Nephron progenitor cell (in vitro differentiated cells): ENCODE measurements around the gene TFCP2L1.
A peak's percentile ranks its signal among the peaks of the same experiment; 100 is the strongest.

Experiments used
- DNase-seq: peaks from one replicate; pipeline ENCODE4 v3.0.0; 2021
- H3K27ac Mint-ChIP-seq: 2 replicates; pipeline ENCODE4 v1.8.0; 2021; ENCODE audit warnings: mild to moderate bottlenecking, moderate library complexity, mixed read lengths
- H3K27me3 Mint-ChIP-seq: 2 replicates; pipeline ENCODE4 v1.8.0; 2021; ENCODE audit warnings: mild to moderate bottlenecking, low read depth, mixed read lengths; ENCODE audit not compliant: poor library complexity
- H3K36me3 Mint-ChIP-seq: 2 replicates; pipeline ENCODE4 v1.8.0; 2021; ENCODE audit warnings: low read depth, mixed read lengths
- H3K4me1 Mint-ChIP-seq: 2 replicates; pipeline ENCODE4 v1.8.0; 2021; ENCODE audit warnings: mixed read lengths
- H3K4me3 Mint-ChIP-seq: 2 replicates; pipeline ENCODE4 v1.8.0; 2021; ENCODE audit warnings: mild to moderate bottlenecking, moderate library complexity, mixed read lengths
- H3K9me3 Mint-ChIP-seq: 2 replicates; pipeline ENCODE4 v1.8.0; 2021; ENCODE audit warnings: mild to moderate bottlenecking, moderate library complexity, mixed read lengths
- CTCF ChIP-seq: fragments of 200-600 bp; sonication (generic); IDR thresholded peaks from 2 replicates; pipeline ENCODE4 v1.5.0; 2021; ENCODE audit warnings: antibody characterized with exemption

Gene TFCP2L1

DNA sequence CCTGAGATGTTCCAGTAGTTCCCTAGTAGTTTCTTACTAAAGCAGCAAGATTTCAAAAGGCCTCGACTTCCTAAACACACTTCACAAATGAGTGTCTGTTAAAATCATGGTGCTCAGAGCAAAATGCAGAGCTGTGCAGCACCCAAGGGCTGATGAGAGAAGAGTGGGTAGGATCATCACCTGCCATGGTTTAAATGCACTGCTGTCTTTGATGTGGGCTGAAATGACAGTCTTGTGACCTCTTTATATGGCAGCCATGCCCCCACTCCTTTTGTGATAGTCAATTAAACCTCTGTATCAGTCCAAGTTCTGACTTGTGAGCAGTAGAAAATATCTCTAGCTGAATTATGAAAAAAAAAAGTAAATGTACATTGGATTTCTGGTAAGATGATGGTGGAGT lies 107.1 kb downstream of the TFCP2L1 start:
- no peaks in the 10 kb centered on the region for H3K9me3 Mint-ChIP-seq

GRCh38 chr2:121175326-121175725 lies 109.7 kb downstream of the TFCP2L1 start:
- no peaks in the 10 kb centered on the region for H3K4me1 Mint-ChIP-seq
- peaks cover 20% of the 10 kb centered on the region for H3K9me3 Mint-ChIP-seq
- peaks cover 7% of the 10 kb centered on the region for H3K36me3 Mint-ChIP-seq
- TF ChIP-seq CTCF: no peak
- no peak for DNase-seq
- no peak overlapping the region for H3K27ac Mint-ChIP-seq
- peaks cover 17% of the 10 kb centered on the region for H3K27me3 Mint-ChIP-seq
- no peak overlapping the region for H3K4me3 Mint-ChIP-seq

More for the DNA sequence above, 107.1 kb downstream of the TFCP2L1 start:
- DNase-seq: no peak
- H3K36me3 Mint-ChIP-seq: no peaks in the 10 kb centered on the region
- H3K4me3 Mint-ChIP-seq: no peak overlapping the region
- H3K27me3 Mint-ChIP-seq: peaks cover 22% of the 10 kb centered on the region
- no peak overlapping the region for H3K27ac Mint-ChIP-seq
- no peak for TF ChIP-seq CTCF
- H3K4me1 Mint-ChIP-seq: no peaks in the 10 kb centered on the region

DNA sequence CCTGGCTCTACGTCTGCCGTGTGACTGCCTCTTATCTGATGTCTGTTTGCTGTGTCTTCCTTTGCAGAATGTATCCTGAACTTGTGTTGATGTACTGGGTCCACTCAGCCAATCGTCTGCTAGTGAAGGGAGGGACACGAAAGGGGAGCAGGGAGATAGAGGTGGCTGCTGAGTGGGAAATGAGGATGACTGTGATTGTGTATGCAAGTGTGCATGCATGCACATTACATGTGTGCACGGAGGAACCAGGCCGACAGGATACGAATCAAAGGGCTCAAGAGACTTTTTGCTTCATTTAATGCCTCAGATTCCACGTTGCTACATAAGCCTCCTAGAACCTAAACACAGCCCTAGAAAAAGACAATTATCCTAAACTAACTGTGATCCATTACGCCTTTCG lies 111.2 kb downstream of the TFCP2L1 start:
- DNase-seq: no peak
- Mint-ChIP-seq H3K4me3 (no peak overlapping the region), H3K27ac (peak overlapping the region; percentile 3), H3K4me1 (no peaks in the 10 kb centered on the region), H3K27me3 (peaks cover 13% of the 10 kb centered on the region), H3K9me3 (peaks cover 29% of the 10 kb centered on the region), H3K36me3 (peaks cover 7% of the 10 kb centered on the region)
- TF ChIP-seq CTCF: no peak

GRCh38 chr2:121173112-121173511 lies 111.9 kb downstream of the TFCP2L1 start:
- Mint-ChIP-seq H3K4me3 (no peak overlapping the region), H3K27ac (no peak overlapping the region), H3K36me3 (peaks cover 7% of the 10 kb centered on the region), H3K9me3 (peaks cover 29% of the 10 kb centered on the region), H3K27me3 (peaks cover 13% of the 10 kb centered on the region), H3K4me1 (no peaks in the 10 kb centered on the region)
- no peak for DNase-seq
- TF ChIP-seq CTCF: no peak

- Mint-ChIP-seq H3K36me3 (peaks cover 7% of the 10 kb centered on the region), H3K27ac (no peak overlapping the region), H3K4me1 (no peaks in the 10 kb centered on the region), H3K27me3 (peaks cover 8% of the 10 kb centered on the region), H3K4me3 (no peak overlapping the region), H3K9me3 (peaks cover 29% of the 10 kb centered on the region)
- no peak for DNase-seq
- no peak for TF ChIP-seq CTCF
Observed at GRCh38 chr2:121172456-121172855, 112.5 kb downstream of the TFCP2L1 start.

DNA sequence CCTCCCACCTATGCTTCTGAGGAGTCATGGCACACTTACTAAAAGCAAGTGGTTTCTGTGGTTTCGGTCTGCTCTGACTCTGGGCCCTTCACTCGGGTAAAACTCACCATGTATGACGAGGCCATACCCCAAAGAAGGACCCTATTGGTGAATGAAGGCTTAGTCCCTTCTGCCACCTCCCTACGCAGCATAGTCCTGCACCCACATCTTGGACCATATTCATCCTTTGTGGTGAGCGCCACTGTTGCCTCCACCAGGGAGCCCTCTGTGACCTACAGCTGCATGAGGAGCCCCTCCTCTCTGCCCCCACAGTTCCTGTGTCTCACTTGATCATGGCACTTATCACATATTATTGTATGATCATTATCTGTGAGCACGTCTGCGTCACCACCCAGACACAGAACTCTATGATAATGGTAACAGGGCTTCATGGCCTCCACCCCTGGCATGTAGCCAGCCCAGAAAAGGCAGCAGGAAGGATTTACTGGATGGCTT lies 113.3 kb downstream of the TFCP2L1 start:
- peaks cover 7% of the 10 kb centered on the region for H3K36me3 Mint-ChIP-seq
- H3K4me3 Mint-ChIP-seq: no peak overlapping the region
- DNase-seq: no peak
- H3K27me3 Mint-ChIP-seq: peaks cover 8% of the 10 kb centered on the region
- no peaks in the 10 kb centered on the region for H3K4me1 Mint-ChIP-seq
- no peak for TF ChIP-seq CTCF
- peaks cover 29% of the 10 kb centered on the region for H3K9me3 Mint-ChIP-seq
- no peak overlapping the region for H3K27ac Mint-ChIP-seq
